Measurements from ENCODE around the gene RAB3C.
A peak's percentile ranks its signal among the peaks of the same experiment; 100 is the strongest.
"Not testable (repeated sequence)": the region's sequence is repeated elsewhere in the genome, so short reads cannot be mapped to it uniquely, and the experiment has no call there.

The RAB3C gene

GRCh38 chr5:58582803-58583491 lies at the start of gene RAB3C:
RAB3C (plus strand) TSS chr5:58583075; CDS start chr5:58583209, 134 bp downstream.
- peak; percentile 84 for DNase-seq (ENCODE audit: low read depth, low spot score)
- peak within 1 kb of the TSS; percentile 83 for H3K4me3 ChIP-seq (ENCODE audit: low read length)
- H3K27me3 ChIP-seq (ENCODE audit: control insufficient read depth, insufficient read depth, low read length): no peaks in the 10 kb centered on the region
- no peaks in the 10 kb centered on the region for H3K9me3 ChIP-seq (ENCODE audit: control insufficient read depth, insufficient read depth, low read length)
- no CpG with 5 or more reads among the region's 43 CpGs for WGBS (ENCODE audit: insufficient coverage, insufficient read length)
- no peaks in the 10 kb centered on the region for H3K36me3 ChIP-seq (ENCODE audit: control insufficient read depth, insufficient read depth, low read length)
- no peaks in the 10 kb centered on the region for H3K4me1 ChIP-seq (ENCODE audit: control insufficient read depth, insufficient read depth, low read length)
- H3K27ac ChIP-seq (ENCODE audit: low read length): no peak within 1 kb of the TSS

- H3K27me3 ChIP-seq (ENCODE audit: control insufficient read depth, insufficient read depth, low read length); H3K27ac ChIP-seq (ENCODE audit: low read length); H3K4me3 ChIP-seq (ENCODE audit: low read length); DNase-seq (ENCODE audit: low read depth, low spot score); H3K36me3 ChIP-seq (ENCODE audit: control insufficient read depth, insufficient read depth, low read length); H3K4me1 ChIP-seq (ENCODE audit: control insufficient read depth, insufficient read depth, low read length); H3K9me3 ChIP-seq (ENCODE audit: control insufficient read depth, insufficient read depth, low read length): not testable (repeated sequence)
- no CpG with 5 or more reads among the region's 9 CpGs for WGBS (ENCODE audit: insufficient coverage, insufficient read length)
Measured at GRCh38 chr5:58541935-58542334, 40.9 kb upstream of the RAB3C start.

GRCh38 chr5:58542709-58543108 lies 40.2 kb upstream of the RAB3C start:
- Histone ChIP-seq H3K36me3 (ENCODE audit: control insufficient read depth, insufficient read depth, low read length) (no peaks in the 10 kb centered on the region), H3K27me3 (ENCODE audit: control insufficient read depth, insufficient read depth, low read length) (no peaks in the 10 kb centered on the region), H3K4me1 (ENCODE audit: control insufficient read depth, insufficient read depth, low read length) (no peaks in the 10 kb centered on the region), H3K27ac (ENCODE audit: low read length) (no peak overlapping the region), H3K9me3 (ENCODE audit: control insufficient read depth, insufficient read depth, low read length) (no peaks in the 10 kb centered on the region), H3K4me3 (ENCODE audit: low read length) (no peak overlapping the region)
- no CpG with 5 or more reads among the region's 1 CpG for WGBS (ENCODE audit: insufficient coverage, insufficient read length)
- no peak for DNase-seq (ENCODE audit: low read depth, low spot score)

GRCh38 chr5:58543723-58544122 lies 39.2 kb upstream of the RAB3C start:
- DNase-seq (ENCODE audit: low read depth, low spot score): no peak
- no peaks in the 10 kb centered on the region for H3K27me3 ChIP-seq (ENCODE audit: control insufficient read depth, insufficient read depth, low read length)
- no peak overlapping the region for H3K27ac ChIP-seq (ENCODE audit: low read length)
- WGBS (ENCODE audit: insufficient coverage, insufficient read length): no CpG with 5 or more reads among the region's 2 CpGs
- no peaks in the 10 kb centered on the region for H3K4me1 ChIP-seq (ENCODE audit: control insufficient read depth, insufficient read depth, low read length)
- no peaks in the 10 kb centered on the region for H3K36me3 ChIP-seq (ENCODE audit: control insufficient read depth, insufficient read depth, low read length)
- H3K9me3 ChIP-seq (ENCODE audit: control insufficient read depth, insufficient read depth, low read length): no peaks in the 10 kb centered on the region
- H3K4me3 ChIP-seq (ENCODE audit: low read length): no peak overlapping the region

- H3K27me3 ChIP-seq (ENCODE audit: control insufficient read depth, insufficient read depth, low read length): no peaks in the 10 kb centered on the region
- H3K4me3 ChIP-seq (ENCODE audit: low read length): no peak overlapping the region
- no CpG with 5 or more reads among the region's 1 CpG for WGBS (ENCODE audit: insufficient coverage, insufficient read length)
- H3K4me1 ChIP-seq (ENCODE audit: control insufficient read depth, insufficient read depth, low read length): no peaks in the 10 kb centered on the region
- no peak for DNase-seq (ENCODE audit: low read depth, low spot score)
- H3K27ac ChIP-seq (ENCODE audit: low read length): no peak overlapping the region
- H3K36me3 ChIP-seq (ENCODE audit: control insufficient read depth, insufficient read depth, low read length): no peaks in the 10 kb centered on the region
- no peaks in the 10 kb centered on the region for H3K9me3 ChIP-seq (ENCODE audit: control insufficient read depth, insufficient read depth, low read length)
Measured at GRCh38 chr5:58544195-58544594, 38.7 kb upstream of the RAB3C start.

- H3K27me3 ChIP-seq (ENCODE audit: control insufficient read depth, insufficient read depth, low read length): no peaks in the 10 kb centered on the region
- no peaks in the 10 kb centered on the region for H3K4me1 ChIP-seq (ENCODE audit: control insufficient read depth, insufficient read depth, low read length)
- H3K4me3 ChIP-seq (ENCODE audit: low read length): no peak overlapping the region
- no CpG with 5 or more reads among the region's 2 CpGs for WGBS (ENCODE audit: insufficient coverage, insufficient read length)
- no peak for DNase-seq (ENCODE audit: low read depth, low spot score)
- H3K36me3 ChIP-seq (ENCODE audit: control insufficient read depth, insufficient read depth, low read length): no peaks in the 10 kb centered on the region
- H3K9me3 ChIP-seq (ENCODE audit: control insufficient read depth, insufficient read depth, low read length): no peaks in the 10 kb centered on the region
- no peak overlapping the region for H3K27ac ChIP-seq (ENCODE audit: low read length)
Measured at GRCh38 chr5:58544926-58545325, 37.9 kb upstream of the RAB3C start.

GRCh38 chr5:58545912-58546311 lies 37.0 kb upstream of the RAB3C start:
- Histone ChIP-seq H3K4me1 (ENCODE audit: control insufficient read depth, insufficient read depth, low read length) (no peaks in the 10 kb centered on the region), H3K27me3 (ENCODE audit: control insufficient read depth, insufficient read depth, low read length) (no peaks in the 10 kb centered on the region), H3K36me3 (ENCODE audit: control insufficient read depth, insufficient read depth, low read length) (no peaks in the 10 kb centered on the region), H3K27ac (ENCODE audit: low read length) (no peak overlapping the region), H3K9me3 (ENCODE audit: control insufficient read depth, insufficient read depth, low read length) (no peaks in the 10 kb centered on the region), H3K4me3 (ENCODE audit: low read length) (no peak overlapping the region)
- DNase-seq (ENCODE audit: low read depth, low spot score): no peak

GRCh38 chr5:58548068-58548467 lies 34.8 kb upstream of the RAB3C start:
- no peak for DNase-seq (ENCODE audit: low read depth, low spot score)
- Histone ChIP-seq H3K27me3 (ENCODE audit: control insufficient read depth, insufficient read depth, low read length) (no peaks in the 10 kb centered on the region), H3K4me1 (ENCODE audit: control insufficient read depth, insufficient read depth, low read length) (no peaks in the 10 kb centered on the region), H3K36me3 (ENCODE audit: control insufficient read depth, insufficient read depth, low read length) (no peaks in the 10 kb centered on the region), H3K4me3 (ENCODE audit: low read length) (no peak overlapping the region), H3K27ac (ENCODE audit: low read length) (no peak overlapping the region), H3K9me3 (ENCODE audit: control insufficient read depth, insufficient read depth, low read length) (no peaks in the 10 kb centered on the region)
- no CpG with 5 or more reads among the region's 2 CpGs for WGBS (ENCODE audit: insufficient coverage, insufficient read length)

GRCh38 chr5:58551492-58551891 lies 31.4 kb upstream of the RAB3C start:
- Histone ChIP-seq H3K36me3 (ENCODE audit: control insufficient read depth, insufficient read depth, low read length) (no peaks in the 10 kb centered on the region), H3K4me3 (ENCODE audit: low read length) (no peak overlapping the region), H3K27ac (ENCODE audit: low read length) (no peak overlapping the region), H3K4me1 (ENCODE audit: control insufficient read depth, insufficient read depth, low read length) (no peaks in the 10 kb centered on the region), H3K27me3 (ENCODE audit: control insufficient read depth, insufficient read depth, low read length) (no peaks in the 10 kb centered on the region), H3K9me3 (ENCODE audit: control insufficient read depth, insufficient read depth, low read length) (no peaks in the 10 kb centered on the region)
- no CpG with 5 or more reads among the region's 1 CpG for WGBS (ENCODE audit: insufficient coverage, insufficient read length)
- DNase-seq (ENCODE audit: low read depth, low spot score): no peak

GRCh38 chr5:58557665-58558338 lies 25.1 kb upstream of the RAB3C start:
- not testable (repeated sequence) for H3K27me3 ChIP-seq (ENCODE audit: control insufficient read depth, insufficient read depth, low read length); H3K36me3 ChIP-seq (ENCODE audit: control insufficient read depth, insufficient read depth, low read length); H3K4me3 ChIP-seq (ENCODE audit: low read length); H3K27ac ChIP-seq (ENCODE audit: low read length); H3K4me1 ChIP-seq (ENCODE audit: control insufficient read depth, insufficient read depth, low read length); DNase-seq (ENCODE audit: low read depth, low spot score); H3K9me3 ChIP-seq (ENCODE audit: control insufficient read depth, insufficient read depth, low read length)
- no CpG with 5 or more reads among the region's 32 CpGs for WGBS (ENCODE audit: insufficient coverage, insufficient read length)
